SK-N-SH (cell line): ENCODE measurements around the gene D2HGDH. TPM values are rescaled to one million over a fixed set of nuclear protein-coding genes. Genes with fewer than 3 reads are reported as not detected.

Experiments used
- CTCF ChIA-PET: fragments of 300-600, 350-600 bp; formaldehyde crosslinking; extraction: SDS; loops from one replicate; lab custom pipeline; 2021; lab: Yijun Ruan, JAX
- POLR2A ChIA-PET: fragments of 350-600 bp; sonication (Branson Sonifier 250); formaldehyde crosslinking; extraction: SDS; loops from one replicate; lab custom pipeline; 2020; ENCODE audit warnings: antibody characterized with exemption, inconsistent platforms; lab: Yijun Ruan, JAX
- DNase-seq: peaks from one replicate; pipeline ENCODE4 v3.0.0; 2012
- H2AFZ ChIP-seq: fragments of 200-600 bp; sonication (generic); 2 replicates; pipeline ENCODE4 v1.8.1; 2016; ENCODE audit warnings: antibody characterized with exemption, mild to moderate bottlenecking, low read depth
- H3F3A ChIP-seq: fragments of 200-600 bp; sonication (generic); replicated peaks from 2 replicates; pipeline ENCODE3; 2016; ENCODE audit warnings: antibody characterized with exemption, mild to moderate bottlenecking; ENCODE audit not compliant: insufficient read depth
- H3K27ac ChIP-seq, 2 experiments: fragments of 200-500 bp in 1 of 2; fragments of 200-600 bp in 1 of 2; sonication (Bioruptor generic) in 1 of 2; sonication (generic), shearing (Covaris generic) in 1 of 2; 2 replicates each; pipeline versions ENCODE4 v1.5.1 to v1.6.1; 2014 to 2016; ENCODE audit warnings: low read depth in 2 of 2, inconsistent platforms in 1 of 2, low read length in 1 of 2, mild to moderate bottlenecking in 1 of 2, mixed read lengths in 1 of 2
- H3K27me3 ChIP-seq: fragments of 200-600 bp; sonication (generic), shearing (Covaris generic); 2 replicates; pipeline ENCODE4 v1.6.1; 2016; ENCODE audit warnings: mixed run types; ENCODE audit not compliant: insufficient read depth
- H3K36me3 ChIP-seq, 2 experiments: fragments of 200-500 bp in 1 of 2; fragments of 200-600 bp in 1 of 2; sonication (Bioruptor generic) in 1 of 2; sonication (generic) in 1 of 2; replicated peaks in 1 of 2; 2 replicates each; pipeline versions ENCODE3 to v1.5.1; 2014 to 2016; ENCODE audit warnings: low read length in 1 of 2, mild to moderate bottlenecking in 1 of 2; ENCODE audit not compliant: insufficient read depth in 2 of 2, control insufficient read depth in 1 of 2
- H3K4me1 ChIP-seq, 2 experiments: fragments of 200-500 bp in 1 of 2; fragments of 200-600 bp in 1 of 2; sonication (Bioruptor generic) in 1 of 2; sonication (generic), shearing (Covaris generic) in 1 of 2; 2 replicates each; pipeline versions ENCODE4 v1.5.1 to v1.6.1; 2014 to 2016; ENCODE audit warnings: low read depth in 1 of 2, low read length in 1 of 2, mixed run types in 1 of 2; ENCODE audit not compliant: insufficient read depth in 2 of 2, control insufficient read depth in 1 of 2
- H3K4me2 ChIP-seq: fragments of 200-600 bp; sonication (generic), shearing (Covaris generic); 2 replicates; pipeline ENCODE4 v1.6.1; 2017; ENCODE audit warnings: mixed run types
- H3K4me3 ChIP-seq, 2 experiments: fragments of 200-500 bp in 1 of 2; fragments of 200-600 bp in 1 of 2; sonication (Bioruptor generic) in 1 of 2; sonication (generic), shearing (Covaris generic) in 1 of 2; 2 replicates each; pipeline versions ENCODE4 v1.5.1 to v1.8.1; 2014 to 2016; ENCODE audit warnings: low read depth in 2 of 2, inconsistent platforms in 1 of 2, low read length in 1 of 2, mild to moderate bottlenecking in 1 of 2, mixed read lengths in 1 of 2, moderate library complexity in 1 of 2
- H3K79me2 ChIP-seq: fragments of 200-600 bp; sonication (generic); 2 replicates; pipeline ENCODE4 v1.8.1; 2017; ENCODE audit warnings: mild to moderate bottlenecking; ENCODE audit not compliant: insufficient read depth
- H3K9ac ChIP-seq: fragments of 200-600 bp; sonication (generic); 2 replicates; pipeline ENCODE4 v1.6.1; 2017; ENCODE audit warnings: mixed run types
- H3K9me2 ChIP-seq: fragments of 200-600 bp; sonication (generic); 2 replicates; pipeline ENCODE4 v1.6.1; 2017; ENCODE audit warnings: mixed run types
- H3K9me3 ChIP-seq: fragments of 200-600 bp; sonication (generic); 2 replicates; pipeline ENCODE4 v1.6.1; 2017; ENCODE audit warnings: mixed run types, mild to moderate bottlenecking, moderate library complexity
- H4K20me1 ChIP-seq: fragments of 200-600 bp; sonication (generic); 2 replicates; pipeline ENCODE4 v1.6.1; 2017; ENCODE audit warnings: mild to moderate bottlenecking, mixed run types; ENCODE audit not compliant: insufficient read depth
- CTCF ChIP-seq: fragments of 200-600 bp; sonication (generic); IDR thresholded peaks from 2 replicates; pipeline ENCODE4 v1.6.1; 2017; ENCODE audit warnings: antibody characterized with exemption, mild to moderate bottlenecking, moderate library complexity
- EZH2phosphoT487 ChIP-seq: fragments of 200-600 bp; sonication (generic); IDR thresholded peaks from 2 replicates; pipeline ENCODE4 v1.6.1; 2017; ENCODE audit warnings: low read depth, mixed run types, mild to moderate bottlenecking, antibody characterized with exemption, moderate library complexity, borderline replicate concordance
- FOSL2 ChIP-seq: IDR thresholded peaks from 2 replicates; pipeline ENCODE4 v1.4.0; 2012; ENCODE audit warnings: low read depth, mild to moderate bottlenecking, moderate library complexity, borderline replicate concordance
- GABPA ChIP-seq: IDR thresholded peaks from 2 replicates; pipeline ENCODE4 v1.4.0; 2012; ENCODE audit warnings: low read depth, mild to moderate bottlenecking
- GATA2 ChIP-seq: sonication (generic); formaldehyde crosslinking; IDR thresholded peaks from 2 replicates; pipeline ENCODE4 v1.5.0; 2020; ENCODE audit warnings: mild to moderate bottlenecking, missing genetic modification reagents
- IRF3 ChIP-seq: fragments of 150-350 bp; IDR thresholded peaks from 2 replicates; pipeline ENCODE4 v1.6.1; 2016; ENCODE audit warnings: mild to moderate bottlenecking, low read depth, low read length
- MEF2A ChIP-seq: IDR thresholded peaks from 2 replicates; pipeline ENCODE4 v1.4.0; 2012; ENCODE audit warnings: low read depth, borderline replicate concordance
- NFIC ChIP-seq: IDR thresholded peaks from 2 replicates; pipeline ENCODE4 v1.4.0; 2012; ENCODE audit warnings: borderline replicate concordance
- NRF1 ChIP-seq: IDR thresholded peaks from 2 replicates; pipeline ENCODE4 v1.6.1; 2012; ENCODE audit warnings: low read depth, mild to moderate bottlenecking, low read length
- PBX3 ChIP-seq: IDR thresholded peaks from 2 replicates; pipeline ENCODE4; 2012
- RCOR1 ChIP-seq: fragments of 150-350 bp; IDR thresholded peaks from 2 replicates; pipeline ENCODE4 v1.6.1; 2017; ENCODE audit warnings: antibody characterized with exemption, low read length
- REST ChIP-seq: IDR thresholded peaks from 2 replicates; pipeline ENCODE4 v1.6.1; 2012; ENCODE audit warnings: mild to moderate bottlenecking, low read depth, low read length, moderate library complexity
- RFX5 ChIP-seq: IDR thresholded peaks from 2 replicates; pipeline ENCODE4 v1.6.1; 2012; ENCODE audit warnings: mild to moderate bottlenecking, improper control_type of control experiment, low read length
- SIN3A ChIP-seq: IDR thresholded peaks from 2 replicates; pipeline ENCODE4 v1.6.1; 2012; ENCODE audit warnings: low read depth, mild to moderate bottlenecking, low read length, moderate library complexity, borderline replicate concordance
- USF1 ChIP-seq: IDR thresholded peaks from 2 replicates; pipeline ENCODE4 v1.4.0; 2012; ENCODE audit warnings: low read depth, borderline replicate concordance
- WGBS: methylation state at CpG from one replicate; pipeline ENCODE4 v1.1.6; 2017; ENCODE audit warnings: low lambda C conversion rate; 5-methylcytosine and 5-hydroxymethylcytosine counted together
- polyA plus RNA-seq, 3 experiments: library from polyadenylated mRNA; depleted of rRNA; stranded (reverse); fragments of >200 nt; gene quantifications; 2 replicates each; pipeline ENCODE4 v1.2.3, GENCODE V29; 2012

D2HGDH gene
- polyA plus RNA-seq, 1 of the 3 experiments (the other 2 are of a cell fraction): 36.3 TPM

GRCh38 chr2:241738040-241738686 is 3.7 kb downstream of the D2HGDH start:
- WGBS: 81% methylated on average over 4 of the region's 17 CpGs
- POLR2A ChIA-PET: no interaction called here
- H3K9me2 ChIP-seq: no peaks in the 10 kb centered on the region
- DNase-seq: no peak
- peaks cover 32% of the 10 kb centered on the region for H4K20me1 ChIP-seq
- no peaks in the 10 kb centered on the region for H3F3A ChIP-seq
- H2AFZ ChIP-seq: no peak overlapping the region
- CTCF ChIA-PET: no interaction called here
- no peaks in the 10 kb centered on the region for H3K9me3 ChIP-seq
- peaks cover 43% of the 10 kb centered on the region; the same call in 1 of the 2 replicates for H3K79me2 ChIP-seq
- TF ChIP-seq FOSL2: no peak
- TF ChIP-seq SIN3A: no peak
- no peak for TF ChIP-seq REST
- no peak for TF ChIP-seq GABPA
- no peak for TF ChIP-seq CTCF
- no peak for TF ChIP-seq MEF2A
- no peak for TF ChIP-seq GATA2 (CRISPR knock-in tag)
- TF ChIP-seq PBX3: no peak
- no peak for TF ChIP-seq EZH2phosphoT487
- TF ChIP-seq IRF3: no peak
- no peak for TF ChIP-seq RCOR1
- TF ChIP-seq USF1: no peak
- TF ChIP-seq NFIC: no peak
- no peak for TF ChIP-seq NRF1
- no peak for TF ChIP-seq RFX5
- H3K36me3 ChIP-seq: peaks cover 4 to 7% of the 10 kb centered on the region in 2 experiments
- H3K27ac ChIP-seq: no peak overlapping the region
- H3K9ac ChIP-seq: no peak overlapping the region
- H3K4me2 ChIP-seq: no peak overlapping the region
- no peaks in the 10 kb centered on the region for H3K27me3 ChIP-seq
- no peak overlapping the region for H3K4me3 ChIP-seq
- H3K4me1 ChIP-seq: peaks cover 0 to 2% of the 10 kb centered on the region in 2 experiments; a peak in 1 of 4 replicates
